Sigmoid colon (tissue), 4 donors: ENCODE results near the gene APBB2.

Experiments used
- POLR2AphosphoS5 ChIP-seq, 4 donors: sonication (generic); formaldehyde crosslinking; IDR thresholded peaks; one replicate each; pipeline ENCODE4 v1.6.1; 2017; ENCODE audit warnings: antibody characterized with exemption in 4 of 4
- TF ChIP-seq, protein P1 (sequence below), 4 experiments: fragments of 450-650 bp in 3 of 4; fragments of 200-600 bp in 1 of 4; IDR thresholded peaks; one replicate each; pipeline ENCODE4 v1.5.1; 2016 to 2019; ENCODE audit warnings: antibody characterized with exemption in 4 of 4, mild to moderate bottlenecking in 3 of 4, moderate library complexity in 2 of 4

DNA sequence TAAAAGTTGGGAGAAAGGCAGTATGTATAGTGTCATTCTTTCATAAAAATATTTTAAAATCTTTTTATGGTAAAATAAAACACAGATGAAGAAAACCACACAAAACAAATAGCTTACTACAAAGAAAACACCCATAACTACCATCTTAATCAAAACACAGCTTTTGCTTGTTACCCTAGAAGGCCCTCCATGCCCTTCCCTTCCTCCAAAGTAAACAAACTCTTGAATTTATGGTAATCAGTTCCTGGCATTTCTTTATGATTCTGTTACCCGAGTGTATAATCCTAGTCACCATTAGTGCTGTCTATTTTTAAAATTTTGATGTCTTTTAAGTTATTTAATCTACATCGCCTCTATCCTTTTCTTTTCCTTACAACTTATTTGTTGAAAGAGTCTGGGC lies 170.9 kb downstream of the APBB2 start:
- TF ChIP-seq, protein P1, sequence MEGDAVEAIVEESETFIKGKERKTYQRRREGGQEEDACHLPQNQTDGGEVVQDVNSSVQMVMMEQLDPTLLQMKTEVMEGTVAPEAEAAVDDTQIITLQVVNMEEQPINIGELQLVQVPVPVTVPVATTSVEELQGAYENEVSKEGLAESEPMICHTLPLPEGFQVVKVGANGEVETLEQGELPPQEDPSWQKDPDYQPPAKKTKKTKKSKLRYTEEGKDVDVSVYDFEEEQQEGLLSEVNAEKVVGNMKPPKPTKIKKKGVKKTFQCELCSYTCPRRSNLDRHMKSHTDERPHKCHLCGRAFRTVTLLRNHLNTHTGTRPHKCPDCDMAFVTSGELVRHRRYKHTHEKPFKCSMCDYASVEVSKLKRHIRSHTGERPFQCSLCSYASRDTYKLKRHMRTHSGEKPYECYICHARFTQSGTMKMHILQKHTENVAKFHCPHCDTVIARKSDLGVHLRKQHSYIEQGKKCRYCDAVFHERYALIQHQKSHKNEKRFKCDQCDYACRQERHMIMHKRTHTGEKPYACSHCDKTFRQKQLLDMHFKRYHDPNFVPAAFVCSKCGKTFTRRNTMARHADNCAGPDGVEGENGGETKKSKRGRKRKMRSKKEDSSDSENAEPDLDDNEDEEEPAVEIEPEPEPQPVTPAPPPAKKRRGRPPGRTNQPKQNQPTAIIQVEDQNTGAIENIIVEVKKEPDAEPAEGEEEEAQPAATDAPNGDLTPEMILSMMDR (IDR thresholded peaks at IDR 0.05), result no peak
- TF ChIP-seq POLR2AphosphoS5 (IDR thresholded peaks at IDR 0.05), result no peak
